Left kidney (tissue), 2 donors: ENCODE data around the gene ZFAND3. TPM values are rescaled to one million over a fixed set of nuclear protein-coding genes. Genes with fewer than 3 reads are reported as not detected.
A peak's percentile ranks its signal among the peaks of the same experiment; 100 is the strongest.

Experiments used
- DNase-seq: peaks from one replicate; pipeline ENCODE4 v3.0.0-alpha.2; 2013
- polyA plus RNA-seq: library from polyadenylated mRNA; unstranded; fragments of 120-200 nt; gene quantifications from one replicate; pipeline ENCODE4 v1.2.1, GENCODE V29; 2013; ENCODE audit not compliant: insufficient read length

Gene ZFAND3
- polyA plus RNA-seq, 1 donor: 150 TPM

DNA sequence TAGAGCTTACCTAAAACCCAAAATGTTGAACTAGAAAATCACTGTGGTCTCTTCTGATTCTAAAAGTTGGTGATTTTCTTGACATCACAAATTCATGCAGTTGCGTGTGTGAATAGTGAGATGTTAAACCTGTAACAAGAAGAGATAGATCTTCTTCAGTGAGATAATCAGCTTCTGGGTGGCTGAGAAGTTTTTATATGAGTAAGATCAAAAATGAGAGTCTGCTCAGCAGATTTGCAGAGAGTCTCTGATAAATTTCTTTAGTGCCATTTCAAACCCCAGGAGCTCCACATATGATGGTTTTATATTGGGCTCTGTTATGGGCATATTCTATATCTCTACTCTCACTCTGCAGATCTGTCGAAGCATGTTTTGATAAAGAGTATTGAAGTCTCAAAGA is 185.4 kb downstream of the ZFAND3 start:
- no peak for DNase-seq

DNA sequence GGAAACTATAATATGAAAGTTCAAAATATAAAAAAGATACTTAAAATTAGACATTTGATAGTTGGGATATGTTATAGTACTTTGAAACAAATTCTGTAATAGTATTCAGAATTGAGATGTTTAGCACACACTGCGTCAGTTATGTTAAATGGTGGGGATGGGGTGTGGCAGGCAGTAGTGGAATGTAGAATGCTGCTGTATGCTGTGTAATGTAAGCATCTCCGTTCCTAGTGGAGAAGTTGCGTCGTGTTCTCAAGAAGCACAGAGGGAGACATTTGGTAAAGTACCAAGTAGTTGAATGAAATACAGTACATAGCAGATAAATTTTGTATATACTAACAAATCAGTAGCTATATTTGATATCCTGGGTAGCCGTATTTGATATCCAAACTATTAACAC is 192.4 kb downstream of the ZFAND3 start:
- no peak for DNase-seq

DNA sequence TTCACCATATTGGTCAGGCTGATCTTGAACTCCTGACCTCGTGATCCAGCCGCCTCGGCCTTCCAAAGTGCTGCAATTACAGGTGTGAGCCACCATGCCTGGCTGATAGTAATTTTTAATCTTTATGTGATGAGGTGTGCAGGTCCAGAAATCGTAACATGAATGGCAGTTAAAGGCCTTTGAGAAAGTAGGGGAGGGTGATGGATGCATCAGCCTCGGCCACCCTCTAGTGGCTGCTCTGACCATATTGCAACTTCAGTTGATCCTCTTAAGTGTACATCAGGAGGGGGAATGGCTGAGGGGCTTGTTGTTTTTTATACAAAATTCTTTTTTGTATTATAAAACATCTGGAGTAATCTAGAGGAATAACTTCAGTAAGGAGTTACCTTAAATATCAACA is 193.0 kb downstream of the ZFAND3 start:
- no peak for DNase-seq

DNA sequence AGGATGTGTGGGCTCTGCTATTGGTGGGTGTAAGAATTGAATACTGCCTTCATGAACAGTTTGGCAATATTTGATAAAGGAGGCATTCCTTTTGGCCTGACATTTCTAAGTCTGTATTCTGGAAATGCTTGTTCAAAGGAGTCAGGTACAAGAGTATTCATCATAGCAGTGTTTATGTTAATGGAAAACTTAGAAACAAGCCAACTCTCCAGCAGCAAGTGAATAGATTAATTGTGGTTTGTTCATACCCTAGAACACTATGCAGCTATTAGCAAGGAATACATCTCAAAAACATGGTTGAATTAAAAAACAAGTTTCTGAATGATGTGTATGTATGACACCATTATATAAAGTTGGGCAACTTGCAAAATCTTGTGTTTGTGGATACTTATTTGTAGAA is 195.8 kb downstream of the ZFAND3 start:
- DNase-seq: no peak

DNA sequence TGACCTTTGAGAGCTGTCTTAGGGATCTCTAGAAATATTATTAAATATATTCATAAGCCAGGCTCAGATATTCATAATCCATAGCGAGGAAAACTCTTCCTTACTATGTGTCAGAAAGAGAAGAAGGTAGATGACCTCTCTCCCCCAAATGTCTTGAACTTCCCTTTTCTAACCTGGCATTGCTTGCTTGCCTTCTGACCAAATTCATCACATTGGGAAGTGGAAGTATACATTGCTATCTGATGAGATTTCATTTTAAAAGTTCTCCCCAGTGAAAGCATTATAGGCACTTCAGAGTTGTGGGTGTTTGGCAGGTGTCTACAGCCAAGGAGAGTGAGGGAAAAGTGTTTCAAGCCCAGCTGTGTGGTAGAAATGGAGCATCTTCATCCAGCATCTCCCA is 197.3 kb downstream of the ZFAND3 start:
- DNase-seq: no peak

DNA sequence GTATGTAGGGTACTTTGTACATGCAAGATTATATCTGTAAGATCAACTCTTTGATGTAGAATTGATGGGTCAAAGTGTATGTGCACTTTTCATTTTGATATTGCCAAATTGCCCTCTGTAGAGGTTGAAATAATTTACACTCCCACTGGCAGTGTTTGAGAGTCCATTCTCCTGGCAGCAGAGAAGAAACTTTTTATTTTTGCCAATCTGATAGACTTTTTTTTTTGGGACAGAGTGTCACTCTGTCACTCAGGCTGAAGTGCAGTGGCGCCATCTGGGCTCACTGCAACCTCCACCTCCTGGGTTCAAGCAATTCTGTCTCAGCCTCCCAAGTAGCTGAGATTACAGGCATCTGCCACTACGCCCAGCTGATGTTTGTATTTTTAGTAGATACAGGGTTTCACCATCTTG is 199.2 kb downstream of the ZFAND3 start:
- no peak for DNase-seq

DNA sequence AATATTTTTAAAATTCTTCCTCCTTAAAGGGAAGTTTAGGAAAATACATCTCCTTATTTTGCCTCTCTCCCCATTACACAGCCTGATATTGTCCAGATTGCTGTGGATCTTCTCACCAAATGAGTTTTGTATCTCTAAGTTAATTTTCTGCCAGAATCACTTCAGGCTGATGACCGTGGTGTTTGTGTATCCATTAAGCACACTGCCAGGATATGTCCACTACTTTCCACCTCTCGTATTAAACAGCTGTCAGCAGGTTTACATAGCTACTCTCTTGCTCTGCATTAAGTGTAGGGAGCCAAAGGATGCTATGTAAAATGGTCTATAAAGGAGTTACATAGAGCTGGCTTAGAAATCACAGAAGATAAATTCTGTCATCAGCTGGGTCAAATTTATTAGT is 201.1 kb downstream of the ZFAND3 start:
- no peak for DNase-seq

DNA sequence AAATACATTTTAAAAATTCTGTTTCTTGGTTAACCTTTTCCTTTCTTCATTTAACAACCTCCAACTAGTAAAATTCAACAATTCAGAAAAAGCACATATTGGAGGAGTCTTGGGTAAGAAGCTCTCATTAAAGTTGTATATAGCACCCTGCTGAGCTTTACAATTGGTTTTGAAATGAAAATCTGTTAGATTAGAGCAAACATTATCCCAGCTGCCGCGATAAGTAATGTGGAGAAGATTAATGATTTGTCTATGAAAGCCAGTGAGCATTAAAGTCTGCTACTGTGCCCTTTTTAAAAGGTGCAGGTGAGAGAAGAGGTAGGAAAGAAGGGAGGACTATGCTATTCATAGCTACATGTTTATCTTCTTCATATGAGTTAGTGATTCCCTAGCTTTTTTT is 201.5 kb downstream of the ZFAND3 start:
- DNase-seq: no peak

DNA sequence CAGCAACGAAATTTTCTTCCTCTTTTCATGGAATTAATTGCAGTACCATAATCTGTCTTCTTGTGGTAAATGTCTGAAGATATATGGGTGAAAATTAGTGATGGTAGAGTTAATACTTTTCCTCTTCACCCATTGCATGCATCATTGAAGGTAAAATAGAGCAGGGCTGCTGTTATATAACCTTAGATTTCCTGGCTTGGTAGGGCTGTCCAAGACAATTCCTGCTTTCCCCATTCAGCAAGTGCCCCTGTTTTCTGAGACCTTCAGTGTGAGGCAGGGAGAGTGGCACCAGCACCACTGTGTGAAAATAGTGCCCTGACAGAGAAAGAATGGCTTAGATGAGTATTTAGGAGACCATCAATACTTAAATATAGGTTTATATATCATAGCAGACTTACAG is 202.0 kb downstream of the ZFAND3 start:
- DNase-seq: no peak

DNA sequence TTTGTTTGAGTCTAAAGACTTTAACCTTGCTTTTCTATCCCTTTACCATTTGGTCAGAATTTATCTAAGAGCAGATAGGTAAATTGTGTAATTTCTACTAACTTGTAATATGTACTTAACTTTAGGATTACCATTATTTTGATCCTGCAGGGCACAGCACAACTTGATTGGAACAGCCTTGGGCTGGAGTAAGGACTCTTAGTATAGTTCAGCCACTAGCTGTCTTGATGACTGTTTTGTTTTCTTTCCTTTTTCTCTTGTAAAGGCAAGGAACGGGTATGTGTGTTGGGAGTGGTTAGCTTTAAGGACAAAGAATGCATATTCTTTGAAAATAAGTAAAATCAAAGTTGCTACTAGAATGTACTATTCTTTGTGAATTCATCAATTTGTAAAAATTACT is 203.2 kb downstream of the ZFAND3 start:
- DNase-seq: no peak

DNA sequence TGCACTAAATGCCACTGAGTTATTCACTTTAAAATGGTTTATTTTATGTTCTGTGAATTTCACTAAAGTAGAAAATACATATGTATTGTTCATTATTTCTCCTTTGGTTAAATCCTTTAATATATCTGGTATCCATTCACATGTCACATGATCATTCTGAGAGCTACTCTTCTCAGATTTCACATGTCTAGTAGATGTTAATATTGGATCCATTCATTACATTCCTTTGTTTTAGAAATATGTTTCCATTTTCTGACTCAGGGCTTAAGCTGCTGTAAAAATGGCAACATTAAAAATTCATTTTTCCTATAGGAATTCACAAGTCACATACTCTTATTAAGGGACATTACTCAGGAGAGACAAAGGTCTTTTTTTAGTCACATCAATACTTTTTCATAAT is 205.4 kb downstream of the ZFAND3 start:
- DNase-seq: no peak

DNA sequence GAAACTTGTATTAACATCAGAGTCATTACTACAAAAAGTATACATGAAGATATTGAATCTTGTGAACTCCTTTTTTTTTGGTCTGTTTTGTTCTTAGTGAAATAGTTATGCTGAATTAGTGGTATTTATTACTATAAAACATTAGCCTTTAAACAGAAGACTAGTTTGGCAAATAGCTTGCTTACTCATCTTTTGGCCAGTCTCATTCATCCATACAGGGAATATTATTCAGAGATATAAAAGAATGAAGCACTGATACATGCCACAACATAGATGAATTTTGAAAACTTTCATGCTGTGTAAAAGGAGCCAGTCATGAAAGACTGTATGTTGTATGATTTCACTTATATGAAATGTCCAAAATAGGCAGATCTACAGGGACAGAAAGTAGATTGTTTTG is 205.9 kb downstream of the ZFAND3 start:
- no peak for DNase-seq

DNA sequence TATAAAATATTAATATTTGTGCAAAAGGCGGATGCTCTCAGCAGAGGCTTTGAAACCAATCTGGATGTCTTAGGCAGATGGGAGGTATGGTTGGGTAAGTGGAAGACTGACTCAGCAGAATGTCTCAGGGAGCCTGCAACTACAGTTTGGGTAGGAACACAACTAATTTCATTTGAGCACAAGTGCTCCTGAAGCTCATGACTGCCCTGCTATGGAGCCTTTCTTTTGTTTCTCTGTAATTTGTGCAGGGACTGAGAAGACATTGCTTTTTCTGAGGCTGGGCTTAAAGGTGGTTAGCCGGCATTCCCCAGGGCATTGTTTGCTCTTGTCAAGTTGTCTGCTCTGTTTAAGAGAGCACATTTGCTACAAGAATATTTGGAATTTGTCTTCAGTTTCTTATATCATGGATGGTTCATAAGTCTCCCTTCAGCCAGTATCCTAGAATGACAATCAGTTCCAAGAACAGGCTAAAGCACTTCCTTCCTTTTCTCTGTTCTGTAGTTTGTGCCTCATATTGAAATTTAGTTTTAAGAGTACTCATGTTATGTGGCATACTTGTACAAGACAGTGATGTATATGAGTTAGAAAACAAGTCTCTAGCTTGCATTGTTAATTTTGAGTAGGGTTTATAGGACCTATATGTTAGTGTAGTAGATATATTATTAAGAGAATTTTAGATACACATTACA is 208.3 kb downstream of the ZFAND3 start:
- no peak for DNase-seq

DNA sequence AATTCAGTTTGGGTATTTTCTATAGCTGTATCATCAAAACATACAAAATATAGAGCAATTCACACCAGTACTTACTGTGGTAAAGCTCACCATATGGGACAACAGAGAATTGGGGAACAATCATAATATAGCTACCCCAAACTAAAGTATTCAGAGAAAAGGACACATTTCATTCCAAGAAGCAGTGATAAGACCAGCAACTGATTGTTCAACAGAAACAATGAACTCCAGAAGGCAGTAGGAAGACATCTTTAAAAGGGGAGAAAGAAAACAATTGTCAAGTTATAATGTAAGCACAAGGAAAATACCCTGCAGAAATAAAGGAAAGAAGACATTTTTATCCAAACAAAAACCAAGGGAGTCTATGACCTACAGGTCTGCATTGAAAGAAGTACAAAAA is 210.9 kb downstream of the ZFAND3 start:
- DNase-seq: no peak

DNA sequence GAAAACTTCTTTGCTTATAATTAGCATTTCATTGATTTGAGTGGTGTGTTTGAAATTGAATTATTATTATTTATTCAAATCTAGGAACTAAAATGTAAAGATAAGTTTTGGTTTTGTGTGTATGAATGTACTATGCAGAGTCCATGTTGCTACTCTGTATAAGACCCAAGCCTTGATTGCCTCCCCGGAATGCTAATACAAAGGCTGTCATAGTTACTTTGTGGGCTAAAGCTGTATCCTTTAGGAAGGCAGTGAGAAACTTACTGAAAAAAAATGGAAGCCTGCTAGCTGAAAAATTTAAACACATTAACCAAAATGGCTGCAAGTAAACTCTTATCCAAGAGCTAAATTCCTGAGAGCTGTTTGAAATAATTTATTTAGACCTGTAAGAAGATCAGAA is 213.3 kb downstream of the ZFAND3 start:
- no peak for DNase-seq

DNA sequence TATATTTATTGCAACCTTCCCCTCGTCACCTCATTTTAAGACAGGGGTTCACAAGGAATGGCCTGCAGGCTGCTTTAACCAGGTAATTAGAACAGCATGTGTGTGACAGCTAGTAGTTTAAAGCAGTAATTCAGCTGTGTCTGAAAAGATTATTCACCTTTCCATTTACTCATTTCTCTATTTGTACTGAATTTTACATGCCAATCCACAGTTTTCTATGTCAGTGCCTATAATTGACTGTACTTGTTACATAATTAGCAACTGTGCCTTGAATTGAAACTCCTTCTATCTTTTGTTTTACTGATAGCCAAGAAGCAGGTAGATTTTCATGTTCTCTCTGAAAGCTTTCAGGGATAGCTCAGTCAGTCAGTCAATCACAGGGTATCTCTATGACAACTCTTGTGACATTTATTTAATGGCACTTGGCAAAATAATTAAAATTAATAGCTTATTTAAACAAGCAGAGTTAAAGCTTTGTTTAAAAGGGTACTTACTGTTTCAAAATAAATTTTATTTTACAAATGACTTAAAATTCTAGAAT is 214.0 kb downstream of the ZFAND3 start:
- DNase-seq: no peak

DNA sequence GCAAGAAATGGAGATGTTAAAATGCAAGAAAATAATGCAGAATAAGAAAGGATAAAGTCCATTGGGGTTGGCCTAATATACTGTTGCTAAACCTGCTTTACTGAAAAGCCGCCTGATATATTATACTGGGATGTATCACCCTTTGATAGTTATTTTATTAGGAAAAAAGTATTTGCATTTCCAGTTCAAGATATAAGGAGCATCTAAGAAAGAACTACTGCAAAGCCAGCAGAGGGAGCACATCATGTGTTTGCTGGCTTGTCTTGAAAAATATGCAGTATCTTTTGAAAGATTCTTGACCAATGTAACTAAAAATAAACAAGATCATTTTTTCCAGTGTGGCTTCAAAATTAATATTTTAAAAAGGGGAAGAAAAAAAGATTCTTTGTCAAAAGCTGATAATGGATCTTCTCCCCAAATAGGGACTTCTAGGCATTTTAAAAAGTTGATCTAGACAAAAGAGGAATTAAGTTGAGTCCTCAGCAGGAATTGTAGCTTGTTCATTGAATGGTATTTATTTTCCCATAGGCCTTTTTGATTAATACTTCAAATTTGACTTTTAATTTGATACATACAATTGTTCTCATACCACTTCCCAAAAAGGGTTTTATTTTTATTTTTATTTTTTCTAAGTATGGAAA is 214.9 kb downstream of the ZFAND3 start:
- peak; percentile 21 for DNase-seq

DNA sequence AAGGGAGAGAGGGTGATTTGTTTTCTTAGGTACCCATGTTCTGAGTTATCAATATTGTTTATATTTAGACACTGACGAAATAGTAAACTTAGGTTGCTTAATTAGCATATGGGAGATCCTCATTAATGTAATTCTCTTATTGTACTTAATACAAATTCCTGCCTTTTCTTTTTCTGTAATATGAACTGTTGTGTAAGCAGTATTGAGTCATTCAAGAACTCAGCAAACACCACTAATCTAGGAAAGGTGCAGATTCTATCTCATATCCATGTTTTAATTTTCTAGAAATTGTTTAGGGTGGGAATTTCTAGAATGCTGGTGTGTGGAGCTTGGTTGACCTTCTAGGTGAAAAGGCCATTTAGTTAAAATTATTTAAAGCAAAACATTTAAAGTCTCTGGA is 216.0 kb downstream of the ZFAND3 start:
- no peak for DNase-seq

DNA sequence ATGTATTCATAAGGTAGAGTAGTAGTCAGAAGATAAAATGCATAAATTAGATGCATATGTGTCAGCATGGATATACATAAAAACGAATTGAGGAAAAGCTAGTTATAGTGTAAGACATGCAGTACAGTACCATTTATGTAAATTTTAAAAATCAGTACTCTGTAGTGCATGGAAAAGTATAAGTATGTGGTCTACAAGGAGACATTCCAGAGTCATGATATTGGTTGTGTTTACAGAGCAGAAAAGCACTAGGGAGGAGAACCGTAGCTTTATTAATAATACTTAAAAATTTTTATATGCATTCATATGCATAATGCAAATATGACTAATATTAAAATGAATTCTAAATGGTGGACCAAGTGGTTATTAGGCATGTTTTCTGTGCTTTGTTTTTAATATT is 220.0 kb downstream of the ZFAND3 start:
- no peak for DNase-seq

DNA sequence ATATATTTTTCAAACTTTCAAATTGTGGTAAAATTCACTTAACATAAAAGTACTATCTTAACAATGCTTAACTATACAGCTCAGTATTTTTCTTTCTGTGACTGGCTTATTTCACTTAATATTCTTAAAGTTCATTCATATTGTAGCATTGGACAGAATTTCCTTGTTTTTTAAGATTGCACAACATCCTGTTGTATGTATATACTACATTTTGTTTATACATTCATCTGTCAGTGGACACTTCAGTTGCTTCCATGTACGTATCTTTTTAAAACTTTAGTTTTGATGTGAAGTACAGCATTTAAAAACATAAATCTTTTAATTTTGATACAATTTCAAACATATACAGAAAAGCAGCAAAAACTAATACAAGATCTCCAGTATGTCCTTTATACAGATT is 220.7 kb downstream of the ZFAND3 start:
- DNase-seq: no peak

DNA sequence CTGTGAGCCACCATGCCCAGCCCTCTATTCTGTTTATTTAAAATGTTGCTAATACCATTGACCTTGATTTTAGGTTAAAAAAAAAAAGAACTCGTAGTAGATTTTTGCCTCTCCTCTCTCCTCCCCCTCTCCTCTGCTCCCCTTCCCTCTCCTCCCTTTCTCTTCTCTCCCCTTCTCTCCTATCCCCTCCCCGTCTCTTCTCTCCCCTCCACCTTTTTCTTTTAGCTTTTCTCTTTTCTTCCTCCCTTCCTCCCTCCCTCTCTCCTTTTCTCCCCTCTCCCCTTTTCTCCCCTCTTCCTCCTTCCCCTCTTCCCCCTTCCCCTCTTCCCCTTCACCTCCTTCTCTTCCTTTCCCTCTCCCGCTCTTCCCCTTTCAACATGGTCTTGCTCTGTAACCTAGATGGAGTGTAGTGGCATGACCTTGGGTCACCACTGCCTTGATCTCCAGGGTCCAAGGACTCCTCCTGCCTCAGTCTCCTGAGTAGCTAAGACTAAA is 223.8 kb downstream of the ZFAND3 start:
- no peak for DNase-seq

DNA sequence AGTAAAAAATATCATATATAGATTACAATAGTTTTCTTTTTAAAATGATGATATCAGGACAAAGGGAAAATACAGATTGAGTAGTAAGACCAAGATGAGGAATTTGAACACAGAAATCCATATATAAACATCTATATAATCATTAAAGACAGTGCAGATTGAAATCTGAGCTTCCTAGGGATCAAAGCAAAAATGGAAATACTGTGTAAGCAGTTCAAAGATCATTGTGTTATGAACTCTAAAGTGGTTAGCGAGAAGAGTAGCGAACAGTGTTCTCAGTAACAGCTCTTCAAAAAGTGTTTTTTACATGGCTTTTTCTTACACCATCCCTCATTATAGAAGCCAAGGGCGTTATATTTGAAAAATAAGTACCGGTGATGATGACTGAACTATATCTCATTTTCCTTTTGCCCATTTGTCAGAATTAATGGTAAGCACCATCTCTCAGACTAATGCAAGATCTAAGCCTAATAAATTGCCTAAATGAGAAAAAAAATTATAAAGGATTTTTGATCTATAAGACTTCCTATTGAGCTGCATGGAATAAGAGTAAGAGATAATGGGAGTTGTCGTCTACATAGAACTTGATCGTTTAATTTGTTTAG is 226.3 kb downstream of the ZFAND3 start:
- DNase-seq: no peak

DNA sequence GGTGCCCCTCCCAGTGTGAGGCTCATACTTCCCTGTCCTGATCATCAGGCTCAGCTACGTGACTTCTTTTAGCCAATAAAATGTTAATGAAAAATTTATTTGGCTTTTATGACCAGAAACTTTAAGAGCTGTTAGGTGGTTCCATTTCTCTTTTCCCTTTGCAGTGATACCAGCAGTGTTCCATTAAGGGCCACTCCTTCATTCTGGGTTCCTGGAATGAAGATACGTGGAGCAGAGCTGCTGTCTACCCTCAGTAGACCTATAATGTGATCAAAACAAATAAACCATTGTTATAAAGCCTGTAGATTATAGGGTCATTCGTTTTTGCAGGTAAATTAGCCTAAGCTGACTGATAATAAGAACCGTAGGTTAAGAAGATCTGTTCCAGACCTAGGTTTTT is 228.0 kb downstream of the ZFAND3 start:
- DNase-seq: no peak
